Measurements from ENCODE around the gene MGAT4C.

Gene MGAT4C

GRCh38 chr12:85971800-85972199 lies 284.4 kb downstream of the MGAT4C start:
- no peak for DNase-seq (ENCODE audit: low read depth)

- no peak for DNase-seq (ENCODE audit: low read depth)
These were observed 287.6 kb downstream of the MGAT4C start for GRCh38 chr12:85968606-85969005.

- no peak for DNase-seq (ENCODE audit: low read depth)
These were observed 292.9 kb downstream of the MGAT4C start for GRCh38 chr12:85963326-85963725.

- DNase-seq (ENCODE audit: low read depth): no peak
These were observed 300.1 kb downstream of the MGAT4C start for GRCh38 chr12:85956081-85956480.

- DNase-seq (ENCODE audit: low read depth): no peak
These were observed 301.1 kb downstream of the MGAT4C start for GRCh38 chr12:85955127-85955526.

- DNase-seq (ENCODE audit: low read depth): no peak
These were observed 304.4 kb downstream of the MGAT4C start for GRCh38 chr12:85951823-85952222.

GRCh38 chr12:85949253-85949652 lies 306.9 kb downstream of the MGAT4C start:
- DNase-seq (ENCODE audit: low read depth): no peak

GRCh38 chr12:85948340-85948739 lies 307.9 kb downstream of the MGAT4C start:
- DNase-seq (ENCODE audit: low read depth): no peak

- no peak for DNase-seq (ENCODE audit: low read depth)
These were observed 308.9 kb downstream of the MGAT4C start for GRCh38 chr12:85947286-85947685.

- no peak for DNase-seq (ENCODE audit: low read depth)
These were observed 309.8 kb downstream of the MGAT4C start for GRCh38 chr12:85946375-85946774.

- DNase-seq (ENCODE audit: low read depth): no peak
These were observed 329.0 kb downstream of the MGAT4C start for GRCh38 chr12:85927166-85927565.

GRCh38 chr12:85923767-85924331 lies 332.3 kb downstream of the MGAT4C start:
- no peak for DNase-seq (ENCODE audit: low read depth)

- DNase-seq (ENCODE audit: low read depth): no peak
These were observed 335.8 kb downstream of the MGAT4C start for GRCh38 chr12:85920324-85920947.

Measured in GM04503 (cell line).